Fibroblast of gingiva (primary cell): ENCODE results near the gene VGF.

Source experiments
- DNase-seq: peaks from one replicate; pipeline ENCODE4 v3.0.0-alpha.2; 2011; ENCODE audit warnings: low read depth

Gene VGF

GRCh38 chr7:101165958-101166647 lies 734 bp upstream of the VGF start:
- no peak for DNase-seq

- peak; percentile 53 for DNase-seq
Measured at GRCh38 chr7:101164071-101164840, 1.1 kb downstream of the VGF start.

DNA sequence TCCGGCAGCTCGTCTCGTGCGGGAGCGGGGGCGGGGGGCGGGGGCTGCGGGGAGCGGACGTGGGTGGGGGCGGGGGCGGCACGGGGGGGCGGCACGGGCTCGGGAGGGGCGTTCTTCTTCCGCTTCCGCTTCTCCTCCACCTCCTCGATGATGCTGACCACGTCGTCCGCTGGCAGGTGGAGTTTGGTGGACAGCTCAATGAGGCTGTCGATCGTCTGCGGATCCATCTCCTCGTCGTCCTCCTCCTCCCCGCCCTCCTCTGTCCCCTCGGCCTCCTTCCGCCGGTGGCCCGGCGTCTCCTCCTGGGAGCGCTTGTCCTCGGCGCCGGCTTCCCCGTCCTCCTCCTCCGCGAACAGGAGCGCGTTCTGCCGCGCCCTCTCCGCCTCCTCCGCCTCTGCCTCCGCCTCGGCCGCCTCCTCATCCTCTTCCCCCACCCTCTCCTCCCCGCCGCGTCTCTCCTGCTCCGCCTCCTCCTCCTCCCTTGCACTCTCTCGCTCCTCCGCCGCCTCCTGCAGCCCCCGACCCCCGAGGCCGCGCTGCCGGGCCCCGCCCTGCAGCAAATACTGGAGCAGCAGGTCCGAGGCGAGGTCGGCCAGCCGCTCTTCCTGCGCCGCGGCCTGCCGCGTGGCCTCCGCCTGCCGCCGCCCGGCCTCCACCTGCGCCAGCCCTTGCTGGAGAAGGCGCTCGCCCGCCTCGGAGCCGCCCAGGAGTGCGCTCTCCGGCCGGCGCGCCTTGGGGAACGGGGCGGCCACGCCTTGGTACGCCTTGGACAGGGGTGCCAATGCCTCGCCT lies 1.9 kb downstream of the VGF start:
- no peak for DNase-seq

- DNase-seq, result peak; percentile 38
Measured at GRCh38 chr7:101162551-101163278, 2.7 kb downstream of the VGF start.

DNA sequence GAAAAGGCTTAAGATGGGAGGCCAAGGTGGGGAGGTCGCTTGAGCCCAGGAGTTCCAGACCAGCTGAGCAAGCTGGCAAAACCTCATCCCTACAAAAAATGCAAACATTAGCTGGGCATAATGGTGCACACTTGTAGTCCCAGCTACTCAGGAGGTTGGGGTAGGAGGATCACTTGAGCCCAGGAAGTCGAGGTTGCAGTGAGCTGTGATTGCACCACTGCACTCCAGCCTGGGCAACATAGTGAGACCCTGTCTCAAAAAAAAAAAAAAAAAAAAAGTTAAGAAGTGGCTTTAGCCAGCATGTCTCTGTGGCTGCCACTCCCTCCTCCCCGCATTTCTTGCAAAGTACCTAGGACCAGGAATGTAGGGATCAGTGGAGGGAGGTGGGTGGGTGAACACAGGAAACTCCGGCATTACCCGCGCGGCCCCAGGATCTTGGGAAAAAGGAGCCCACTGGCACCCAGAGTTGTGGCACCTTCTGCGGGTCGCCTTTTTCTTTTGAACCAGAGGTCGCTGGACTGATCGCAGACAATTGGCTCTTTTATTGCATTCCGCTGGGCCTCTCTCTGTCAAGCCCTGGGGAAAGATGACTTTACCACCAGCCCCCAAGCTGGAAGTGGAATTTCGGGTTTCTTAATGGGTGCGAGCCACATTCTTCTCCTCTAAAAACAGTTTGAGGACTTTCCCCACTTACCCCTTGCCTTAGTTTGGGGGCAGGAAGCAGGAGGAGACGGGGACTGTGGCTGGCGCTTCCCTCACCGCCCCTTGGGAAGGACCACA lies 3.5 kb downstream of the VGF start:
- no peak for DNase-seq

DNA sequence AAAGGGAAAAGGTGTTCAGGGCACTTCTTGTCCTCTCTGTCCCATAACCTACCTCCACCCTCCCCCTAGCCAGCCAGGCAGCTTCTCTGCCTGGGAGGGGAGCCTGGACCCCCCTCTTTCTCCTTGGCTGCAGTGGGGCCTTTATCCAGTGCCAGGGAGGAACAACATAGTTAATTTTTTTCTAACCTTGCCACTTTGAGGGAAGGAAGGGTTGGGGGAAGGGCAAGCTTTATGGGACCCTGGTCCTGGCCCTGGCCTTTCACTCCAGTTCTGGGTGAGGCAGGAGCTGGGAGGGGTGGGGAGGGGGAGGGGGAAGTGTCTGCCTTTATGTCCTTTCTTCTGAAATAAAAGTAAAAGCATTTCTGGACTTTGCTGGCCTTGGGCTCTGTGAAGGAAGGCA lies 4.5 kb downstream of the VGF start:
- no peak for DNase-seq

- DNase-seq, result no peak
Measured at GRCh38 chr7:101159696-101160674, 5.4 kb downstream of the VGF start.

GRCh38 chr7:101156866-101157589 lies 8.3 kb downstream of the VGF start:
- no peak for DNase-seq

GRCh38 chr7:101156277-101156676 lies 9.1 kb downstream of the VGF start:
- DNase-seq, result no peak

GRCh38 chr7:101155303-101155702 lies 10.1 kb downstream of the VGF start:
- DNase-seq, result no peak

- DNase-seq, result no peak
Measured at GRCh38 chr7:101154693-101155102, 10.7 kb downstream of the VGF start.

DNA sequence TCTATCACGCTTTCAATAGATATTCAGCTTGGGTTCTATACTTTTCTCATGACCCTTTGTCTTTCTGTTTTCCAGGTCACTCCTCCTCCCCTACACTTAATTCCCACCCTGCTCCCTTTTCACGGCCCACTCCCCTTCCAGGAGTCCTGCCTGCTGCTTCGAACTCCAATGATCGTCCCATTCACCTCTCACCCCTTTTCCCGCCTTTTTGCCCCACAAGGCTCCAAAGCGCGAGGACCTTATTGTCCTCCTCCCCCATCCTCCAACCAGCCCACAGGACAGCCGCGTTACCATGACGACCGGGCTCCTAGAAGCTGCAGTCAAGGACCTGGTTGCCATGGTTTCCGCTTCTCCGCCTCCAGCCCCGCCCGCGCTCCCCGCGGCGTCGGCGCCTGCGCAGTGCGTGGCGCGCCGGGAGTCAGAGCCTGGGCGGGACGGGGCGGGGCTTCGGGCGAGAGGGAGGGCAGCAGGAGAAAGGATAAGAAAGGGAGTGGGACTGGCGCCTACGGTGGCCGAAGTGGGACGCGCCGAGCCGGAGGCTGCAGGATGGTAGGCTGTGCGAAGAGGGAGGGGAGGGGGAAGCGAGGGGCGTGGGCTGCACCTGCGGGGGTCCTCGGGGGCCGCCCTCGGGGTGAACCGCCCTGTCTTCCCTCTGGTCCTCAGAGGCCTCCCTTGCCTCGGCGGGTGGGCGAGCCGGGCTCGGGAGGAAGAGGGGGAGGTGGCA lies 11.2 kb downstream of the VGF start, which contains the start of gene AP1S1:
Gene AP1S1, plus strand, starts transcription at position 508 of the 724 bp plus-strand sequence. Its CDS starts 39 bp downstream, at position 547.
- peak; percentile 94 for DNase-seq

GRCh38 chr7:101151908-101152651 lies 13.3 kb downstream of the VGF start:
- DNase-seq, result no peak

DNA sequence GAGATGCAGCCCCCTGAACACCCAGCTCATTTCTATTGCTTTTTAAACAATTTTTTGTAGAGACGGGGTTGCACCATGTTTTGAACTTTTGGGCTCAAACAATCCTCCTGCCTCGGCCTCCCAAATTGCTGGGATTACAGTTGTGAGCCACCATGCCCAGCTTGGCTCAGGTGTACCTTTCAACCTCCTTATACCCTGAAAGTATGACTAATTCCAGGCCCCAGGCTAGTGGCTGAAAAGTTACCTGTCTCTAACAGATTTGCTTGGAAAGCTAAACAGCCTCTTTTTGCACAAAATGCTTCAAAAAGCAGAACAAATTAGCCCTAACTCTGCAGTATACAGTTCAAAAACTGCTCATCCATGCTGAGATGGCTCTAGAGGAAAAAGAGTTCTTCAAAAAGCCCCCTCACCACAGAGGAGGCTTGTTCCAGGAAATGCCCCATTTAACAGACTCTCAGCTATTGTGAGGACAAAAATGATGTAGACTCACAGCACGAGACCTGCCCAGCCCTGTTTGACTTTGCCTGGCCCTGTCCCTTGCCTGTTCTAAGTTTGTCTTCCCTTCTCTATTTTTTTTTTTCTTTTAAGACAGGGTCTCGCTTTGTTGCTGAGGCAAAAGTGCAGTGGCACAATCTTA lies 24.5 kb downstream of the VGF start:
- no peak for DNase-seq

- peak; percentile 22 for DNase-seq
Measured at GRCh38 chr7:101140339-101140699, 25.1 kb downstream of the VGF start.

DNA sequence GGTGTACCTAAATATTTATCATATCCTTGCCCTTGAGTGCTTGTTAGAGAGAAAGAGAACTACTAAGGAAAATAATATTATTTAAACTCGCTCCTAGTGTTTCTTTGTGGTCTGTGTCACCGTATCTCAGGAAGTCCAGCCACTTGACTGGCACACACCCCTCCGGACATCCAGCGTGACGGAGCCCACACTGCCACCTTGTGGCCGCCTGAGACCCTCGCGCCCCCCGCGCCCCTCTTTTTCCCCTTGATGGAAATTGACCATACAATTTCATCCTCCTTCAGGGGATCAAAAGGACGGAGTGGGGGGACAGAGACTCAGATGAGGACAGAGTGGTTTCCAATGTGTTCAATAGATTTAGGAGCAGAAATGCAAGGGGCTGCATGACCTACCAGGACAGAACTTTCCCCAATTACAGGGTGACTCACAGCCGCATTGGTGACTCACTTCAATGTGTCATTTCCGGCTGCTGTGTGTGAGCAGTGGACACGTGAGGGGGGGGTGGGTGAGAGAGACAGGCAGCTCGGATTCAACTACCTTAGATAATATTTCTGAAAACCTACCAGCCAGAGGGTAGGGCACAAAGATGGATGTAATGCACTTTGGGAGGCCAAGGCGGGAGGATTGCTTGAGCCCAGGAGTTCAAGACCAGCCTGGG lies 27.0 kb downstream of the VGF start:
- DNase-seq, result peak; percentile 94
